Immature natural killer cell (primary cell): Measurements from ENCODE around the gene PPT1. TPM values are rescaled to one million over a fixed set of nuclear protein-coding genes. Genes with fewer than 3 reads are reported as not detected.
"Not testable (repeated sequence)": the region's sequence is repeated elsewhere in the genome, so short reads cannot be mapped to it uniquely, and the experiment has no call there.

Experiments
- DNase-seq, 3 donors: peaks; one replicate each; pipeline ENCODE4 v3.0.0; 2022; ENCODE audit warnings: mixed read lengths in 1 of 3
- H3K27ac Mint-ChIP-seq, 6 donors: one replicate each; pipeline ENCODE4 v1.8.0; 2020; ENCODE audit warnings: mixed read lengths in 6 of 6, mild to moderate bottlenecking in 5 of 6, inconsistent platforms in 4 of 6, moderate library complexity in 3 of 6
- H3K27me3 Mint-ChIP-seq, 3 donors: one replicate each; pipeline ENCODE4 v1.8.0; 2020 to 2021; ENCODE audit warnings: low read depth in 3 of 3, mild to moderate bottlenecking in 3 of 3, mixed read lengths in 3 of 3, moderate library complexity in 3 of 3, inconsistent platforms in 1 of 3
- H3K36me3 Mint-ChIP-seq, 3 donors: one replicate each; pipeline ENCODE4 v1.8.0; 2020; ENCODE audit warnings: mixed read lengths in 3 of 3, inconsistent platforms in 2 of 3, mild to moderate bottlenecking in 2 of 3
- H3K4me1 Mint-ChIP-seq, 2 donors: one replicate each; pipeline ENCODE4 v1.8.0; 2020; ENCODE audit warnings: inconsistent platforms in 2 of 2, mild to moderate bottlenecking in 2 of 2, mixed read lengths in 2 of 2, moderate library complexity in 1 of 2
- H3K4me3 Mint-ChIP-seq, 5 donors: one replicate each; pipeline ENCODE4 v1.8.0; 2020; ENCODE audit warnings: mild to moderate bottlenecking in 5 of 5, mixed read lengths in 5 of 5, inconsistent platforms in 3 of 5, moderate library complexity in 3 of 5
- H3K9me3 Mint-ChIP-seq, 6 donors: one replicate each; pipeline ENCODE4 v1.8.0; 2020; ENCODE audit warnings: mild to moderate bottlenecking in 6 of 6, mixed read lengths in 6 of 6, inconsistent platforms in 4 of 6, moderate library complexity in 3 of 6
- polyA plus RNA-seq, 3 donors: library from polyadenylated mRNA; unstranded; fragments of 300-500 nt; fragmentation: Illumina TruSeq; gene quantifications; one replicate each; pipeline ENCODE4 v1.2.3, GENCODE V29; 2021

The PPT1 gene
- polyA plus RNA-seq, 3 donors from 2014 or later: 76.2 to 160 (median 128) TPM

- DNase-seq: peak; percentile 100
- Mint-ChIP-seq H3K27me3 (peaks cover 8 to 22% (median 13%) of the 10 kb centered on the region in 3 donors), H3K27ac (peak within 1 kb of the TSS; percentile 96 to 100 (median 98)), H3K4me1 (peaks cover 80 to 82% of the 10 kb centered on the region in 2 donors), H3K9me3 (no peaks in the 10 kb centered on the region), H3K36me3 (peaks cover 12 to 13% (median 13%) of the 10 kb centered on the region in 3 donors), H3K4me3 (peak within 1 kb of the TSS; percentile 85 to 99 (median 98))
These were observed 56.3 kb downstream of the PPT1 start, which contains the start of gene CAP1 for GRCh38 chr1:40040511-40041465. TSS of gene CAP1 (plus strand) at chr1:40040729. CDS start at chr1:40059347, 18,618 bp downstream.

GRCh38 chr1:40039757-40040510, 57.1 kb downstream of the PPT1 start:
- peaks cover 12 to 13% (median 13%) of the 10 kb centered on the region in 3 donors for H3K36me3 Mint-ChIP-seq
- peak overlapping the region; percentile 85 to 99 (median 98) for H3K4me3 Mint-ChIP-seq
- peaks cover 8 to 22% (median 13%) of the 10 kb centered on the region in 3 donors for H3K27me3 Mint-ChIP-seq
- H3K9me3 Mint-ChIP-seq: no peaks in the 10 kb centered on the region
- peaks cover 75 to 78% of the 10 kb centered on the region in 2 donors for H3K4me1 Mint-ChIP-seq
- peak; percentile 78 to 82 (median 82) for DNase-seq
- H3K27ac Mint-ChIP-seq: peak overlapping the region; percentile 96 to 100 (median 98)

GRCh38 chr1:40039245-40039756, 57.8 kb downstream of the PPT1 start:
- Mint-ChIP-seq H3K27me3 (peaks cover 8 to 22% (median 13%) of the 10 kb centered on the region in 3 donors), H3K4me3 (peak overlapping the region; percentile 85 to 99 (median 98)), H3K27ac (peak overlapping the region; percentile 96 to 100 (median 98)), H3K9me3 (no peaks in the 10 kb centered on the region), H3K4me1 (peaks cover 76 to 78% of the 10 kb centered on the region in 2 donors), H3K36me3 (peaks cover 12 to 13% (median 13%) of the 10 kb centered on the region in 3 donors)
- DNase-seq: no peak

GRCh38 chr1:40038697-40039096, 58.4 kb downstream of the PPT1 start:
- H3K36me3 Mint-ChIP-seq: peaks cover 12 to 13% (median 13%) of the 10 kb centered on the region in 3 donors

GRCh38 chr1:40037254-40037653, 59.8 kb downstream of the PPT1 start:
- H3K9me3 Mint-ChIP-seq, H3K4me3 Mint-ChIP-seq, H3K36me3 Mint-ChIP-seq, DNase-seq: not testable (repeated sequence)
- Mint-ChIP-seq H3K27ac (peak overlapping the region; percentile 30 to 99 (median 86)), H3K4me1 (peaks cover 68 to 78% of the 10 kb centered on the region in 2 donors), H3K27me3 (peaks cover 8 to 21% (median 13%) of the 10 kb centered on the region in 3 donors)

More at GRCh38 chr1:40038697-40039096, 58.4 kb downstream of the PPT1 start:
- Mint-ChIP-seq H3K27ac (peak overlapping the region; percentile 96 to 100 (median 98)), H3K4me1 (peaks cover 75 to 78% of the 10 kb centered on the region in 2 donors), H3K27me3 (peaks cover 8 to 22% (median 13%) of the 10 kb centered on the region in 3 donors), H3K9me3 (no peaks in the 10 kb centered on the region), H3K4me3 (peak overlapping the region; percentile 81 to 99 (median 98))
- no peak for DNase-seq

GRCh38 chr1:40036574-40036973, 60.5 kb downstream of the PPT1 start:
- Mint-ChIP-seq H3K4me3 (peak overlapping the region in 2 of 5 donors; percentile 13 to 18), H3K4me1 (peaks cover 64 to 75% of the 10 kb centered on the region in 2 donors), H3K36me3 (peaks cover 0 to 3% (median 1%) of the 10 kb centered on the region in 3 donors), H3K27ac (peak overlapping the region in 5 of 6 donors; percentile 62 to 99 (median 76)), H3K27me3 (peaks cover 8 to 21% (median 13%) of the 10 kb centered on the region in 3 donors), H3K9me3 (no peaks in the 10 kb centered on the region)
- DNase-seq: no peak

- peak overlapping the region; percentile 78 to 91 (median 88) for H3K27ac Mint-ChIP-seq
- peaks cover 60 to 79% of the 10 kb centered on the region in 2 donors for H3K4me1 Mint-ChIP-seq
- peaks cover 0 to 3% (median 0%) of the 10 kb centered on the region in 3 donors for H3K36me3 Mint-ChIP-seq
- peak overlapping the region; percentile 25 to 60 (median 45) for H3K4me3 Mint-ChIP-seq
- peaks cover 0 to 7% (median 4%) of the 10 kb centered on the region in 3 donors for H3K27me3 Mint-ChIP-seq
- DNase-seq: peak in 1 of 3 donors; percentile 17
- H3K9me3 Mint-ChIP-seq: no peaks in the 10 kb centered on the region
These were observed 62.2 kb downstream of the PPT1 start for GRCh38 chr1:40034869-40035268.

- peaks cover 0 to 3% (median 3%) of the 10 kb centered on the region in 3 donors for H3K27me3 Mint-ChIP-seq
These were observed 64.7 kb downstream of the PPT1 start for GRCh38 chr1:40032240-40032891.

GRCh38 chr1:40030528-40031135, 66.4 kb downstream of the PPT1 start:
- no peak overlapping the region for H3K4me3 Mint-ChIP-seq
- DNase-seq: no peak
- H3K27me3 Mint-ChIP-seq: peaks cover 2 to 3% (median 3%) of the 10 kb centered on the region in 3 donors
- H3K27ac Mint-ChIP-seq: peak overlapping the region in 1 of 6 donors; percentile 6
- no peaks in the 10 kb centered on the region for H3K9me3 Mint-ChIP-seq
- H3K36me3 Mint-ChIP-seq: peaks cover 0 to 7% (median 0%) of the 10 kb centered on the region in 3 donors
- H3K4me1 Mint-ChIP-seq: peaks cover 33 to 49% of the 10 kb centered on the region in 2 donors

More at GRCh38 chr1:40032240-40032891, 64.7 kb downstream of the PPT1 start:
- H3K36me3 Mint-ChIP-seq: peaks cover 0 to 3% (median 0%) of the 10 kb centered on the region in 3 donors
- peaks cover 43 to 60% of the 10 kb centered on the region in 2 donors for H3K4me1 Mint-ChIP-seq
- no peaks in the 10 kb centered on the region for H3K9me3 Mint-ChIP-seq
- peak; percentile 29 to 55 (median 50) for DNase-seq
- H3K4me3 Mint-ChIP-seq: peak overlapping the region in 1 of 5 donors; percentile 33
- H3K27ac Mint-ChIP-seq: peak overlapping the region in 5 of 6 donors; percentile 2 to 75 (median 42)

GRCh38 chr1:40029608-40030007, 67.4 kb downstream of the PPT1 start:
- Mint-ChIP-seq H3K4me3 (no peak overlapping the region), H3K27ac (peak overlapping the region in 1 of 6 donors; percentile 46), H3K4me1 (peaks cover 26 to 41% of the 10 kb centered on the region in 2 donors), H3K27me3 (peaks cover 2 to 3% (median 3%) of the 10 kb centered on the region in 3 donors), H3K9me3 (no peaks in the 10 kb centered on the region), H3K36me3 (peaks cover 0 to 7% (median 0%) of the 10 kb centered on the region in 3 donors)
- DNase-seq: no peak

- H3K27ac Mint-ChIP-seq: no peak overlapping the region
These were observed 69.4 kb downstream of the PPT1 start for GRCh38 chr1:40027647-40028046.

GRCh38 chr1:40024671-40025070, 72.4 kb downstream of the PPT1 start:
- peaks cover 3 to 4% of the 10 kb centered on the region in 2 donors for H3K4me1 Mint-ChIP-seq
- DNase-seq: no peak
- no peak overlapping the region for H3K4me3 Mint-ChIP-seq
- peaks cover 0 to 4% (median 0%) of the 10 kb centered on the region in 6 donors for H3K9me3 Mint-ChIP-seq
- H3K27ac Mint-ChIP-seq: no peak overlapping the region
- H3K27me3 Mint-ChIP-seq: peaks cover 2 to 3% (median 3%) of the 10 kb centered on the region in 3 donors
- H3K36me3 Mint-ChIP-seq: peaks cover 0 to 17% (median 0%) of the 10 kb centered on the region in 3 donors

More at GRCh38 chr1:40027647-40028046, 69.4 kb downstream of the PPT1 start:
- H3K4me1 Mint-ChIP-seq: peaks cover 13 to 22% of the 10 kb centered on the region in 2 donors
- no peak overlapping the region for H3K4me3 Mint-ChIP-seq
- peaks cover 0 to 4% (median 0%) of the 10 kb centered on the region in 6 donors for H3K9me3 Mint-ChIP-seq
- H3K27me3 Mint-ChIP-seq: peaks cover 2 to 3% (median 3%) of the 10 kb centered on the region in 3 donors
- no peak for DNase-seq
- peaks cover 0 to 18% (median 0%) of the 10 kb centered on the region in 3 donors for H3K36me3 Mint-ChIP-seq
